ENCODE data around the gene NAA38. TPM values are rescaled to one million over a fixed set of nuclear protein-coding genes. Genes with fewer than 3 reads are reported as not detected.

Gene NAA38
- 43.6 and 64.9 TPM in 2 replicates for total RNA-seq (ENCODE audit: low replicate concordance)
- long read RNA-seq, transcript NAA38-201 (2 exons, 999 nt), result minor isoform, 5 of 13 reads
- long read RNA-seq, transcript NAA38-205 (3 exons, 852 nt), result major isoform, 6 of 13 reads
- long read RNA-seq, partial matches to known transcripts, result 0 of 13 reads
- long read RNA-seq, other reads (novel, unspliced or antisense), result 1 of 13 reads

GRCh38 chr17:7856811-7857712 lies at the start of gene NAA38:
Gene NAA38 (minus strand): TSS chr17:7857559. CDS start chr17:7857463, 96 bp downstream.
- H3K4me1 Mint-ChIP-seq (ENCODE audit: unreplicated experiment), result peaks cover 24% of the 10 kb centered on the region
- peak; percentile 95 for DNase-seq (ENCODE audit: extremely low spot score, unreplicated experiment)
- H3K4me3 Mint-ChIP-seq, result no peak within 1 kb of the TSS
- no peaks in the 10 kb centered on the region for H3K9me3 Mint-ChIP-seq
- no peak within 1 kb of the TSS for H3K27ac Mint-ChIP-seq
- H3K36me3 Mint-ChIP-seq, result peaks cover 14% of the 10 kb centered on the region
- peak; percentile 53 for TF ChIP-seq CTCF (conservative IDR thresholded peaks at IDR 0.05)
- no peaks in the 10 kb centered on the region for H3K27me3 Mint-ChIP-seq

- no peak for DNase-seq (ENCODE audit: extremely low spot score, unreplicated experiment)
Measured at GRCh38 chr17:7903154-7904103, 46.1 kb upstream of the NAA38 start.

GRCh38 chr17:7897773-7898172 lies 40.4 kb upstream of the NAA38 start:
- no peak for DNase-seq (ENCODE audit: extremely low spot score, unreplicated experiment)
- Mint-ChIP-seq H3K4me3 (no peak overlapping the region), H3K9me3 (no peaks in the 10 kb centered on the region), H3K36me3 (peaks cover 53% of the 10 kb centered on the region), H3K4me1 (ENCODE audit: unreplicated experiment) (peaks cover 6% of the 10 kb centered on the region), H3K27me3 (no peaks in the 10 kb centered on the region), H3K27ac (no peak overlapping the region)
- peak; percentile 56 for TF ChIP-seq CTCF (conservative IDR thresholded peaks at IDR 0.05)

More at GRCh38 chr17:7903154-7904103, 46.1 kb upstream of the NAA38 start:
- peak overlapping the region; percentile 36 for H3K27ac Mint-ChIP-seq
- TF ChIP-seq CTCF (conservative IDR thresholded peaks at IDR 0.05), result no peak
- no peaks in the 10 kb centered on the region for H3K4me1 Mint-ChIP-seq (ENCODE audit: unreplicated experiment)
- H3K9me3 Mint-ChIP-seq, result no peaks in the 10 kb centered on the region
- H3K27me3 Mint-ChIP-seq, result no peaks in the 10 kb centered on the region
- H3K36me3 Mint-ChIP-seq, result peaks cover 52% of the 10 kb centered on the region
- no peak overlapping the region for H3K4me3 Mint-ChIP-seq

GRCh38 chr17:7897090-7897489 lies 39.7 kb upstream of the NAA38 start:
- no peaks in the 10 kb centered on the region for H3K9me3 Mint-ChIP-seq
- no peak overlapping the region for H3K27ac Mint-ChIP-seq
- no peaks in the 10 kb centered on the region for H3K27me3 Mint-ChIP-seq
- no peak for DNase-seq (ENCODE audit: extremely low spot score, unreplicated experiment)
- peaks cover 6% of the 10 kb centered on the region for H3K4me1 Mint-ChIP-seq (ENCODE audit: unreplicated experiment)
- TF ChIP-seq CTCF (conservative IDR thresholded peaks at IDR 0.05), result no peak
- H3K4me3 Mint-ChIP-seq, result no peak overlapping the region
- H3K36me3 Mint-ChIP-seq, result peaks cover 50% of the 10 kb centered on the region

- DNase-seq (ENCODE audit: extremely low spot score, unreplicated experiment), result no peak
- no peak overlapping the region for H3K4me3 Mint-ChIP-seq
- no peaks in the 10 kb centered on the region for H3K9me3 Mint-ChIP-seq
- peaks cover 6% of the 10 kb centered on the region for H3K4me1 Mint-ChIP-seq (ENCODE audit: unreplicated experiment)
- TF ChIP-seq CTCF (conservative IDR thresholded peaks at IDR 0.05), result no peak
- peaks cover 47% of the 10 kb centered on the region for H3K36me3 Mint-ChIP-seq
- no peaks in the 10 kb centered on the region for H3K27me3 Mint-ChIP-seq
- no peak overlapping the region for H3K27ac Mint-ChIP-seq
Measured at GRCh38 chr17:7894866-7895265, 37.5 kb upstream of the NAA38 start.
